ENCODE data around the gene TNP1. TPM values are rescaled to one million over a fixed set of nuclear protein-coding genes. Genes with fewer than 3 reads are reported as not detected.

TNP1 gene
- total RNA-seq, 1 donor from 2014 or later = not detected

GRCh38 chr2:216838151-216838550 is 21.7 kb downstream of the TNP1 start:
- TF ChIP-seq CTCF (IDR thresholded peaks at IDR 0.05; ENCODE audit: partially characterized antibody, unreplicated experiment) = no peak
- Mint-ChIP-seq H3K4me3 (ENCODE audit: unreplicated experiment) (no peak overlapping the region), H3K27ac (ENCODE audit: unreplicated experiment) (no peak overlapping the region), H3K9me3 (ENCODE audit: unreplicated experiment) (peaks cover 6% of the 10 kb centered on the region), H3K27me3 (ENCODE audit: unreplicated experiment) (peaks cover 2% of the 10 kb centered on the region), H3K4me1 (ENCODE audit: low read depth, unreplicated experiment) (peaks cover 10% of the 10 kb centered on the region), H3K36me3 (ENCODE audit: unreplicated experiment) (peaks cover 6% of the 10 kb centered on the region)
- DNase-seq = no peak

GRCh38 chr2:216837740-216838139 is 22.1 kb downstream of the TNP1 start:
- H3K27me3 Mint-ChIP-seq (ENCODE audit: unreplicated experiment) = peaks cover 2% of the 10 kb centered on the region
- peaks cover 6% of the 10 kb centered on the region for H3K36me3 Mint-ChIP-seq (ENCODE audit: unreplicated experiment)
- peaks cover 6% of the 10 kb centered on the region for H3K9me3 Mint-ChIP-seq (ENCODE audit: unreplicated experiment)
- H3K27ac Mint-ChIP-seq (ENCODE audit: unreplicated experiment) = no peak overlapping the region
- TF ChIP-seq CTCF (IDR thresholded peaks at IDR 0.05; ENCODE audit: partially characterized antibody, unreplicated experiment) = no peak
- DNase-seq = no peak
- H3K4me3 Mint-ChIP-seq (ENCODE audit: unreplicated experiment) = no peak overlapping the region
- peaks cover 8% of the 10 kb centered on the region for H3K4me1 Mint-ChIP-seq (ENCODE audit: low read depth, unreplicated experiment)

- Mint-ChIP-seq H3K9me3 (ENCODE audit: unreplicated experiment) (peaks cover 3% of the 10 kb centered on the region), H3K27me3 (ENCODE audit: unreplicated experiment) (no peaks in the 10 kb centered on the region), H3K4me1 (ENCODE audit: low read depth, unreplicated experiment) (no peaks in the 10 kb centered on the region), H3K4me3 (ENCODE audit: unreplicated experiment) (no peak overlapping the region), H3K36me3 (ENCODE audit: unreplicated experiment) (no peaks in the 10 kb centered on the region), H3K27ac (ENCODE audit: unreplicated experiment) (no peak overlapping the region)
- no peak for DNase-seq
- TF ChIP-seq CTCF (IDR thresholded peaks at IDR 0.05; ENCODE audit: partially characterized antibody, unreplicated experiment) = no peak
Observed at GRCh38 chr2:216833061-216833460, 26.8 kb downstream of the TNP1 start.

GRCh38 chr2:216830346-216830745 is 29.5 kb downstream of the TNP1 start:
- no peak overlapping the region for H3K27ac Mint-ChIP-seq (ENCODE audit: unreplicated experiment)
- H3K4me1 Mint-ChIP-seq (ENCODE audit: low read depth, unreplicated experiment) = no peaks in the 10 kb centered on the region
- no peak for DNase-seq
- H3K9me3 Mint-ChIP-seq (ENCODE audit: unreplicated experiment) = peaks cover 2% of the 10 kb centered on the region
- H3K27me3 Mint-ChIP-seq (ENCODE audit: unreplicated experiment) = no peaks in the 10 kb centered on the region
- H3K4me3 Mint-ChIP-seq (ENCODE audit: unreplicated experiment) = no peak overlapping the region
- H3K36me3 Mint-ChIP-seq (ENCODE audit: unreplicated experiment) = no peaks in the 10 kb centered on the region
- TF ChIP-seq CTCF (IDR thresholded peaks at IDR 0.05; ENCODE audit: partially characterized antibody, unreplicated experiment) = no peak

GRCh38 chr2:216829533-216829932 is 30.3 kb downstream of the TNP1 start:
- no peaks in the 10 kb centered on the region for H3K4me1 Mint-ChIP-seq (ENCODE audit: low read depth, unreplicated experiment)
- no peak overlapping the region for H3K27ac Mint-ChIP-seq (ENCODE audit: unreplicated experiment)
- H3K9me3 Mint-ChIP-seq (ENCODE audit: unreplicated experiment) = peaks cover 2% of the 10 kb centered on the region
- H3K27me3 Mint-ChIP-seq (ENCODE audit: unreplicated experiment) = no peaks in the 10 kb centered on the region
- TF ChIP-seq CTCF (IDR thresholded peaks at IDR 0.05; ENCODE audit: partially characterized antibody, unreplicated experiment) = no peak
- H3K36me3 Mint-ChIP-seq (ENCODE audit: unreplicated experiment) = no peaks in the 10 kb centered on the region
- H3K4me3 Mint-ChIP-seq (ENCODE audit: unreplicated experiment) = no peak overlapping the region
- DNase-seq = no peak
